ENCODE measurements around the gene HCN2.

HCN2 gene

GRCh38 chr19:644363-644762 lies 54.7 kb downstream of the HCN2 start:
- TF ChIP-seq CTCF (conservative IDR thresholded peaks at IDR 0.05; ENCODE audit: control insufficient read depth, insufficient read depth, low read depth, low read length), result no peak
- H3K4me3 ChIP-seq (ENCODE audit: control insufficient read depth, low read depth, low read length), result no peak overlapping the region
- no peak for DNase-seq (ENCODE audit: low read depth)

DNA sequence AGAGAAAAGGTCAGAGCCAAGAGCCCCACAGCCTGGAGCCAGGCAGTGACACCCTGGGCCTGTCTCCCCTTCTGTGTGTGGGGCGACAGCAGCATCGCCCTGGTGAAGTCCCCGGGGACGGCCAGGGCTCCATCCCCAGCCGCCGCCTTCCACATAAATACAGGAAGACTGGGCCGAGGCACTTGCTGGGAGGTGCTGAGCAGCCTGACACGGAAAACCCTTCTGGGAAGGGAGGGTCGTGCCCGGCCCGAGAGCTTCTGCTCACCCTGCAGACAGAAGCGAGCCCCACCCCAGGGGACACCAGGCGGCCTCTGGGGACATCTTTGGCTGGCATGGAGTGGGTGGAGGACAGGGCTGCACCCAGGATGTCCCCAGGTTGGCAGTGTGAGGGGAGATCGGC lies 55.1 kb downstream of the HCN2 start:
- TF ChIP-seq CTCF (conservative IDR thresholded peaks at IDR 0.05; ENCODE audit: control insufficient read depth, insufficient read depth, low read depth, low read length), result no peak
- DNase-seq (ENCODE audit: low read depth), result no peak
- no peak overlapping the region for H3K4me3 ChIP-seq (ENCODE audit: control insufficient read depth, low read depth, low read length)

GRCh38 chr19:645912-646778 lies 56.5 kb downstream of the HCN2 start:
- no peak for DNase-seq (ENCODE audit: low read depth)
- TF ChIP-seq CTCF (conservative IDR thresholded peaks at IDR 0.05; ENCODE audit: control insufficient read depth, insufficient read depth, low read depth, low read length), result no peak
- H3K4me3 ChIP-seq (ENCODE audit: control insufficient read depth, low read depth, low read length), result no peak overlapping the region

- no peak overlapping the region for H3K4me3 ChIP-seq (ENCODE audit: control insufficient read depth, low read depth, low read length)
- TF ChIP-seq CTCF (conservative IDR thresholded peaks at IDR 0.05; ENCODE audit: control insufficient read depth, insufficient read depth, low read depth, low read length), result no peak
- DNase-seq (ENCODE audit: low read depth), result no peak
These were observed 57.3 kb downstream of the HCN2 start for GRCh38 chr19:646779-647565.

- TF ChIP-seq CTCF (conservative IDR thresholded peaks at IDR 0.05; ENCODE audit: control insufficient read depth, insufficient read depth, low read depth, low read length), result no peak
- no peak for DNase-seq (ENCODE audit: low read depth)
- no peak overlapping the region for H3K4me3 ChIP-seq (ENCODE audit: control insufficient read depth, low read depth, low read length)
These were observed 58.0 kb downstream of the HCN2 start for GRCh38 chr19:647566-648284.

DNA sequence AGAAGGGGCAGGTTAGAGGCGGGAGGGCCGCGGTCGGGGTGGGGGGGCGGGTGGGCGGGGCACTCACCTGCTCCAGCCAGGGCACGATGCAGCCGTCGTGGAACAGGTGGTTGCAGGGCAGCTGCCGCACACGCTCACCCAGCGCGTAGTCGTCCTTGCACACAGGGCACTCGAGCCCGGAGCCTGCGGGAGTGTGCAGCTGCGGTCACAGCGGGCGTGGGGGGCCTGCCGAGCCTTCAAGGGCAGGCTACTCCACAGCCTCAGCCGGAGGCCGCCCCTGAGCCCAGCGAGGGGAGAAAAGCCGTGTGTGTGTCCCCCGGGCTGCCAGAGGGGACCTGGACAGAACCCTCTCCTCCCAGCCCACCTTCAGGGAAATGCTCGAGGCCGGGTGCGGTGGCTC lies 58.6 kb downstream of the HCN2 start:
- TF ChIP-seq CTCF (conservative IDR thresholded peaks at IDR 0.05; ENCODE audit: control insufficient read depth, insufficient read depth, low read depth, low read length), result no peak
- DNase-seq (ENCODE audit: low read depth), result no peak
- H3K4me3 ChIP-seq (ENCODE audit: control insufficient read depth, low read depth, low read length), result no peak overlapping the region
